ENCODE data around the gene LRRC8C.

GRCh38 chr1:89630048-89630447 is 2.9 kb upstream of the LRRC8C start:
- no peak for TF ChIP-seq CTCF (IDR thresholded peaks at IDR 0.05)
- TF ChIP-seq EZH2 (IDR thresholded peaks at IDR 0.05; ENCODE audit: borderline replicate concordance, insufficient read depth, low read depth, low read length, poor library complexity, severe bottlenecking), result no peak
